ENCODE measurements around the gene OR14K1. TPM values are rescaled to one million over a fixed set of nuclear protein-coding genes. Genes with fewer than 3 reads are reported as not detected.

Gene OR14K1
- total and polyA plus RNA-seq, 2 experiments from 2014 or later, result 0.31 TPM; not detected in 1

- no peak overlapping the region for H3K4me3 Mint-ChIP-seq
- H3K27me3 ChIP-seq (ENCODE audit: insufficient read depth), result no peaks in the 10 kb centered on the region
- no peaks in the 10 kb centered on the region for H4K20me1 ChIP-seq (replicated peaks; ENCODE audit: insufficient read depth)
- no peak for DNase-seq (ENCODE audit: low spot score)
- H3K27ac Mint-ChIP-seq, result no peak overlapping the region
- TF ChIP-seq POLR2AphosphoS5 (IDR thresholded peaks at IDR 0.05; ENCODE audit: low read depth), result no peak
- no peak for TF ChIP-seq ZNF114 (CRISPR knock-in tag; IDR thresholded peaks at IDR 0.05)
- no peak for TF ChIP-seq STAT1 (IDR thresholded peaks at IDR 0.05; ENCODE audit: unreplicated experiment)
- no peak for TF ChIP-seq EZH2phosphoT487 (IDR thresholded peaks at IDR 0.05; ENCODE audit: unreplicated experiment)
- no peak for TF ChIP-seq REST (IDR thresholded peaks at IDR 0.05; ENCODE audit: unreplicated experiment)
- no peak for TF ChIP-seq ETS1 (IDR thresholded peaks at IDR 0.05)
- TF ChIP-seq ZNF331 (CRISPR knock-in tag; IDR thresholded peaks at IDR 0.05; ENCODE audit: low read depth), result no peak
- no peak for TF ChIP-seq EZH2 (IDR thresholded peaks at IDR 0.05; ENCODE audit: low read depth, unreplicated experiment)
- no peak for TF ChIP-seq NANOG (IDR thresholded peaks at IDR 0.05; ENCODE audit: borderline replicate concordance)
- TF ChIP-seq CTCF (conservative IDR thresholded peaks at IDR 0.05; ENCODE audit: low read depth in 2 of 2), result no peak
- TF ChIP-seq CREB1 (CRISPR knock-in tag; IDR thresholded peaks at IDR 0.05; ENCODE audit: low read depth), result no peak
- no peak for TF ChIP-seq JUNB (IDR thresholded peaks at IDR 0.05; ENCODE audit: unreplicated experiment)
- TF ChIP-seq ZNF462 (CRISPR knock-in tag; IDR thresholded peaks at IDR 0.05), result no peak
- no peaks in the 10 kb centered on the region for H3K36me3 ChIP-seq (ENCODE audit: insufficient read depth)
- no peaks in the 10 kb centered on the region for H3K79me2 ChIP-seq (replicated peaks; ENCODE audit: insufficient read depth)
- H3K27me3 Mint-ChIP-seq (ENCODE audit: insufficient read depth, low read depth, poor library complexity), result no peaks in the 10 kb centered on the region
- no peaks in the 10 kb centered on the region for H3K4me1 Mint-ChIP-seq
- H3K4me2 ChIP-seq, result no peak overlapping the region
- peaks cover 48% of the 10 kb centered on the region for H3K9me3 Mint-ChIP-seq
- no peaks in the 10 kb centered on the region for H3K4me1 ChIP-seq (ENCODE audit: insufficient read depth)
- H3K4me3 ChIP-seq, result no peak overlapping the region
- H2AFZ ChIP-seq, result no peak overlapping the region
- ATAC-seq, result no peak
- no peaks in the 10 kb centered on the region; the same call in 2 of the 3 replicates for H3K36me3 Mint-ChIP-seq (ENCODE audit: low read depth)
- no peak overlapping the region for H3K27ac ChIP-seq (ENCODE audit: low read depth)
- peaks cover 8% of the 10 kb centered on the region; the same call in 1 of the 2 replicates for H3K9me2 ChIP-seq (ENCODE audit: insufficient read depth)
- no peaks in the 10 kb centered on the region for H3F3A ChIP-seq (replicated peaks; ENCODE audit: low read depth)
These were observed 11.5 kb downstream of the OR14K1 start for GRCh38 chr1:247749870-247750269.
